CD4-positive, alpha-beta T cell (primary cell): ENCODE data around the gene ME3. TPM values are rescaled to one million over a fixed set of nuclear protein-coding genes. Genes with fewer than 3 reads are reported as not detected.

ENCODE experiments used
- ATAC-seq: fragments of 200-7000 bp; cut with Tn5 transposase; one replicate; pipeline ENCODE4 v1.10.0; 2022; ENCODE audit warnings: mild to moderate bottlenecking; ENCODE audit not compliant: poor library complexity
- CTCF ChIA-PET: fragments of 350-600 bp; sonication (Branson Sonifier 250); formaldehyde crosslinking; loops from one replicate; lab custom pipeline; 2021; ENCODE audit warnings: antibody characterized with exemption, inconsistent platforms; lab: Charles Lee
- POLR2A ChIA-PET: fragments of 350-600 bp; sonication (Branson Sonifier 250); formaldehyde crosslinking; loops from one replicate; lab custom pipeline; 2021; ENCODE audit warnings: antibody characterized with exemption, inconsistent platforms; lab: Charles Lee
- DNase-seq, 14 experiments: peaks; one replicate each; pipeline ENCODE4 v3.0.0-alpha.2; 2013 to 2020; ENCODE audit warnings: mixed read lengths in 2 of 14
- H3K27ac ChIP-seq, 2 donors: one replicate each; pipeline versions ENCODE4 v1.5.1 to v1.7.0; 2013; ENCODE audit warnings: low read length in 2 of 2, low read depth in 1 of 2, mild to moderate bottlenecking in 1 of 2
- H3K27me3 ChIP-seq, 2 experiments: 1 replicate in 1 of 2; 2 replicates in 1 of 2; pipeline versions ENCODE4 v1.6.1 to v1.7.0; 2013; ENCODE audit warnings: low read length in 2 of 2, control low read depth in 1 of 2, mild to moderate bottlenecking in 1 of 2, moderate library complexity in 1 of 2; ENCODE audit not compliant: insufficient read depth in 2 of 2, control insufficient read depth in 1 of 2
- H3K36me3 ChIP-seq: one replicate; pipeline ENCODE4 v1.6.1; 2013; ENCODE audit warnings: low read length, control low read depth; ENCODE audit not compliant: insufficient read depth
- H3K4me1 ChIP-seq: one replicate; pipeline ENCODE4 v1.6.1; 2013; ENCODE audit warnings: low read length, control low read depth; ENCODE audit not compliant: insufficient read depth
- H3K4me3 ChIP-seq: one replicate; pipeline ENCODE4 v1.5.1; 2013; ENCODE audit warnings: mild to moderate bottlenecking, low read length, moderate library complexity
- H3K9me3 ChIP-seq, 2 experiments: 1 replicate in 1 of 2; 2 replicates in 1 of 2; pipeline versions ENCODE4 v1.6.1 to v1.7.0; 2013; ENCODE audit warnings: low read length in 2 of 2, mild to moderate bottlenecking in 2 of 2, control low read depth in 1 of 2, moderate library complexity in 1 of 2; ENCODE audit not compliant: control insufficient read depth in 1 of 2, insufficient read depth in 1 of 2
- H3K27ac Mint-ChIP-seq: one replicate; pipeline ENCODE4 v1.8.0; 2020; ENCODE audit warnings: mixed read lengths
- H3K27me3 Mint-ChIP-seq: one replicate; pipeline ENCODE4 v1.8.0; 2021; ENCODE audit warnings: mixed read lengths
- H3K36me3 Mint-ChIP-seq: one replicate; pipeline ENCODE4 v1.8.0; 2021; ENCODE audit warnings: low read depth, mixed read lengths
- H3K4me1 Mint-ChIP-seq: one replicate; pipeline ENCODE4 v1.8.0; 2021; ENCODE audit warnings: low read depth, mixed read lengths
- H3K4me3 Mint-ChIP-seq: one replicate; pipeline ENCODE4 v1.8.0; 2020; ENCODE audit warnings: mild to moderate bottlenecking, mixed read lengths
- H3K9me3 Mint-ChIP-seq: one replicate; pipeline ENCODE4 v1.8.0; 2020; ENCODE audit warnings: mixed read lengths
- intact Hi-C, 2 experiments: fragments of 100-400 bp; cut with DNase I in 1 of 2; cut with micrococcal nuclease in 1 of 2; formaldehyde crosslinking; loops; one replicate each; pipeline versions ENCODE4 v1.15.1 to v1.9.0; 2023 to 2025; cut with DNase I, micrococcal nuclease
- total RNA-seq, 174 experiments: library from RNA in 2 of 174; stranded (reverse) in 2 of 174; gene quantifications; one replicate each; pipeline ENCODE4 v1.2.3 and lab custom pipeline; 2021 to 2026
- TF ChIP-seq, protein P1 (sequence below): fragments of 200-600 bp; IDR thresholded peaks from one replicate; pipeline ENCODE4 v1.8.0; 2022; ENCODE audit warnings: antibody characterized with exemption, mild to moderate bottlenecking

The ME3 gene
- total RNA-seq, 2 experiments from 2014 or later: 9.1 to 10.6 TPM

DNA sequence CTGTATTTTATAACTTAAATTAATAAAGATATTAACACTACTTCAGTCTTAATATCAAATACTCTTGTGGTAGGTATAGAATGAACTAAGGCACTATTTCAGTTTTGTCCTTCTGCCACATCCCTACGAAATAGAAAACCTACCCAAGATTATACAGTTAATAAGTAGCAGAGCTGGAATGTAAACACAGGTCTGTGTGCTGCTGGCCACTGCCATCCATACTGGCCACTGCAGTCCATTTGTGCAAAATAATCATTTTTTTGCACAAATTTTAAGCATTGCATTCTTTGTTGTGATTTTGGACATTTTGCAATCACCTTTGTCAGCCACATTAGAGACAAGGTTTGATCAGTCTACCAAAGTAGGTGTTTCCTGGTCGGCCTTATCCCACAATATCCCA lies 91.9 kb downstream of the ME3 start:
- no peaks in the 10 kb centered on the region for H3K9me3 ChIP-seq
- Mint-ChIP-seq H3K27ac (no peak overlapping the region), H3K36me3 (no peaks in the 10 kb centered on the region), H3K27me3 (no peaks in the 10 kb centered on the region), H3K4me1 (no peaks in the 10 kb centered on the region), H3K9me3 (no peaks in the 10 kb centered on the region), H3K4me3 (no peak overlapping the region)
- no peaks in the 10 kb centered on the region for H3K27me3 ChIP-seq
- TF ChIP-seq, protein P1, sequence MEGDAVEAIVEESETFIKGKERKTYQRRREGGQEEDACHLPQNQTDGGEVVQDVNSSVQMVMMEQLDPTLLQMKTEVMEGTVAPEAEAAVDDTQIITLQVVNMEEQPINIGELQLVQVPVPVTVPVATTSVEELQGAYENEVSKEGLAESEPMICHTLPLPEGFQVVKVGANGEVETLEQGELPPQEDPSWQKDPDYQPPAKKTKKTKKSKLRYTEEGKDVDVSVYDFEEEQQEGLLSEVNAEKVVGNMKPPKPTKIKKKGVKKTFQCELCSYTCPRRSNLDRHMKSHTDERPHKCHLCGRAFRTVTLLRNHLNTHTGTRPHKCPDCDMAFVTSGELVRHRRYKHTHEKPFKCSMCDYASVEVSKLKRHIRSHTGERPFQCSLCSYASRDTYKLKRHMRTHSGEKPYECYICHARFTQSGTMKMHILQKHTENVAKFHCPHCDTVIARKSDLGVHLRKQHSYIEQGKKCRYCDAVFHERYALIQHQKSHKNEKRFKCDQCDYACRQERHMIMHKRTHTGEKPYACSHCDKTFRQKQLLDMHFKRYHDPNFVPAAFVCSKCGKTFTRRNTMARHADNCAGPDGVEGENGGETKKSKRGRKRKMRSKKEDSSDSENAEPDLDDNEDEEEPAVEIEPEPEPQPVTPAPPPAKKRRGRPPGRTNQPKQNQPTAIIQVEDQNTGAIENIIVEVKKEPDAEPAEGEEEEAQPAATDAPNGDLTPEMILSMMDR: no peak
- DNase-seq (no peak), ATAC-seq (no peak)
- CTCF ChIA-PET: no interaction called here
- H3K4me3 ChIP-seq: no peak overlapping the region
- intact Hi-C loops: no loop called here
- H3K27ac ChIP-seq: no peak overlapping the region
- POLR2A ChIA-PET: no interaction called here
- no peaks in the 10 kb centered on the region for H3K4me1 ChIP-seq
- no peaks in the 10 kb centered on the region for H3K36me3 ChIP-seq

DNA sequence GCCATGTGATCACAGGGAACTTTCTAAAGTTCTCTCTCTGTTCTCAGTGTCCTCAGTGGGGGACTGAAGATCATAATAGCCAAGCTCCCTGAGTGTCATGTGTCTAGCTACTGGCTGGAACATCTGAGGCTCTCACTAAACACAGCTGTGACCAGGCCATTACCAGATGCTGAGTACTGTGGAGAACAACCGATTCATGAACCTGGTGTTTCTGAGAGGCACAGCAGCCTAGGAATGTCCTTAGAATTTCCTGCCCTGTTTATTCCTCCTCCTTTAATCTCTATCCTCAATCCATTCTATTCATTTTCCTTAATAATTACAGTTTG lies 93.0 kb downstream of the ME3 start:
- TF ChIP-seq, protein P1: no peak
- DNase-seq (no peak), ATAC-seq (no peak)
- no peaks in the 10 kb centered on the region for H3K9me3 Mint-ChIP-seq
- Histone ChIP-seq H3K27me3 (no peaks in the 10 kb centered on the region), H3K27ac (no peak overlapping the region), H3K36me3 (no peaks in the 10 kb centered on the region), H3K4me1 (no peaks in the 10 kb centered on the region), H3K4me3 (no peak overlapping the region), H3K9me3 (no peaks in the 10 kb centered on the region)
- no peak overlapping the region for H3K27ac Mint-ChIP-seq
- H3K4me3 Mint-ChIP-seq: no peak overlapping the region
- ChIA-PET POLR2A (no interaction called here), CTCF (no interaction called here)
- no peaks in the 10 kb centered on the region for H3K4me1 Mint-ChIP-seq
- H3K36me3 Mint-ChIP-seq: no peaks in the 10 kb centered on the region
- intact Hi-C loops: no loop called here
- no peaks in the 10 kb centered on the region for H3K27me3 Mint-ChIP-seq

DNA sequence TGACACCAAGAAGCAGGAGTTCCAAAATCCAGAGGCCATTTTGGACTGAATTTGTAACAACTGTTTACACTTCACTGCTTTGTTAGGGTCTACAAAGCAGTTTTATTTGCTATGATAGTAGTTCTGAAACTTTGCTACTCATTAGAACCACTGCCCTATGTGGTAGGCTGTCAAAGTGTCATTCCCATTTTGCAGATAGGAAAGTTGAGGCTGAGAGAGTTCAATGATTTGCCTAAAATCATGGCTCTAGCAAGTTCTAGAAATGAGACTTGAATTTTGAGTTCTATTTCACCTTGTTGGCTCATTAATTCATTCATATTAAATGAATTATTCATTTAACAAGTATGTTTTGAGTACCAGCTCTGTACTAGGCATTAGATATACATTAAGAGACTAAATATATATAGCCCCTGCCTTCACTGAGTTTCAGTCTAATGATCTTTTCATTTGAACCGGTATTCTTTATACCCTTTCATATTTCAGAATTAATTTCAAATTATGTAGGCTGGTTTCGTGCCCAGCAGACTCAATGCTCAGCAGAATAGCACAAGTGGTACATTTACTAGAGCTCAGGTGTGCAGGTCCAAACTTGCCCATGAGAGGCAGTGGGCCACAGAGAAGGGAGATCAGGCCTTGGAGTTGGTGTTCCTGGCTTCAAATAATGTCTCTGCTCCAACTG lies 93.5 kb downstream of the ME3 start:
- CTCF ChIA-PET: no interaction called here
- Histone ChIP-seq H3K4me3 (no peak overlapping the region), H3K9me3 (no peaks in the 10 kb centered on the region), H3K27me3 (no peaks in the 10 kb centered on the region), H3K27ac (no peak overlapping the region), H3K4me1 (no peaks in the 10 kb centered on the region), H3K36me3 (no peaks in the 10 kb centered on the region)
- POLR2A ChIA-PET: no interaction called here
- Mint-ChIP-seq H3K27ac (no peak overlapping the region), H3K4me1 (no peaks in the 10 kb centered on the region), H3K4me3 (no peak overlapping the region), H3K27me3 (no peaks in the 10 kb centered on the region), H3K36me3 (no peaks in the 10 kb centered on the region), H3K9me3 (no peaks in the 10 kb centered on the region)
- DNase-seq (no peak), ATAC-seq (no peak)
- intact Hi-C loops: no loop called here
- TF ChIP-seq, protein P1: no peak
